PFSK-1 (cell line): ENCODE data around the gene AUTS2.

ENCODE experiments used
- FOXP2 ChIP-seq: optimal IDR thresholded peaks from 2 replicates; pipeline ENCODE3; 2011; ENCODE audit warnings: borderline replicate concordance, control low read depth, inconsistent platforms; ENCODE audit not compliant: insufficient read depth; ENCODE audit errors: extremely low read length, extremely low read depth
- POLR2AphosphoS5 ChIP-seq: IDR thresholded peaks from 2 replicates; pipeline ENCODE4 v1.6.1; 2012; ENCODE audit warnings: low read depth, mild to moderate bottlenecking, control low read depth, low read length, moderate library complexity
- SIN3A ChIP-seq: IDR thresholded peaks from 2 replicates; pipeline ENCODE4 v1.6.1; 2012; ENCODE audit warnings: mild to moderate bottlenecking, low read length, moderate library complexity, borderline replicate concordance; ENCODE audit not compliant: insufficient read depth
- TAF1 ChIP-seq: IDR thresholded peaks from 2 replicates; pipeline ENCODE4 v1.6.1; 2012; ENCODE audit warnings: low read length, control low read depth, borderline replicate concordance; ENCODE audit not compliant: insufficient read depth
- TF ChIP-seq, protein P1 (sequence below), 2 experiments: IDR thresholded peaks; 2 replicates each; pipeline versions ENCODE4 v1.6.1 to v1.8.0; 2011 to 2012; ENCODE audit warnings: low read depth in 2 of 2, low read length in 2 of 2, control low read depth in 1 of 2, inconsistent platforms in 1 of 2, mild to moderate bottlenecking in 1 of 2, moderate library complexity in 1 of 2; ENCODE audit not compliant: insufficient read depth in 1 of 2

Gene AUTS2

DNA sequence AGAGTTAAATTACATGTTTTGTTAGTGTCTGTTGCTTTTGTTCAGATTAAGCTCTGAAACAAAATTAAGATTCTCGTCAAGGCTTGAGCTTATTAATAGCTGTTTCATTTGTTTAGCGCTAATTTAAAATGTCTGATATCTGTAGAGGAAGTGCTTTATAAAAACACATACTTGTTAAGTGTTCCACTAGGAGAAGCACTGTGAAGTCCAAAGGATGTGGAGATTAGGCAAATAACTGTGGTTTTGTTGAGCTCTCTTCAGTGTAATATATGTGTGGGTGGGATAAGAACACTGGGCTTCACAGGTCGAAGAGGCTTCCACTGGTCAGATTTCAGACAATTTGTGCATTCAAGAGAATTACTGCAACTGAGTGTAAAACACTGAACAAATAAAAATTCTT is 242.0 kb downstream of the AUTS2 start:
- TF ChIP-seq TAF1 (no peak), SIN3A (no peak), POLR2AphosphoS5 (no peak), FOXP2 (no peak)
- TF ChIP-seq, protein P1, sequence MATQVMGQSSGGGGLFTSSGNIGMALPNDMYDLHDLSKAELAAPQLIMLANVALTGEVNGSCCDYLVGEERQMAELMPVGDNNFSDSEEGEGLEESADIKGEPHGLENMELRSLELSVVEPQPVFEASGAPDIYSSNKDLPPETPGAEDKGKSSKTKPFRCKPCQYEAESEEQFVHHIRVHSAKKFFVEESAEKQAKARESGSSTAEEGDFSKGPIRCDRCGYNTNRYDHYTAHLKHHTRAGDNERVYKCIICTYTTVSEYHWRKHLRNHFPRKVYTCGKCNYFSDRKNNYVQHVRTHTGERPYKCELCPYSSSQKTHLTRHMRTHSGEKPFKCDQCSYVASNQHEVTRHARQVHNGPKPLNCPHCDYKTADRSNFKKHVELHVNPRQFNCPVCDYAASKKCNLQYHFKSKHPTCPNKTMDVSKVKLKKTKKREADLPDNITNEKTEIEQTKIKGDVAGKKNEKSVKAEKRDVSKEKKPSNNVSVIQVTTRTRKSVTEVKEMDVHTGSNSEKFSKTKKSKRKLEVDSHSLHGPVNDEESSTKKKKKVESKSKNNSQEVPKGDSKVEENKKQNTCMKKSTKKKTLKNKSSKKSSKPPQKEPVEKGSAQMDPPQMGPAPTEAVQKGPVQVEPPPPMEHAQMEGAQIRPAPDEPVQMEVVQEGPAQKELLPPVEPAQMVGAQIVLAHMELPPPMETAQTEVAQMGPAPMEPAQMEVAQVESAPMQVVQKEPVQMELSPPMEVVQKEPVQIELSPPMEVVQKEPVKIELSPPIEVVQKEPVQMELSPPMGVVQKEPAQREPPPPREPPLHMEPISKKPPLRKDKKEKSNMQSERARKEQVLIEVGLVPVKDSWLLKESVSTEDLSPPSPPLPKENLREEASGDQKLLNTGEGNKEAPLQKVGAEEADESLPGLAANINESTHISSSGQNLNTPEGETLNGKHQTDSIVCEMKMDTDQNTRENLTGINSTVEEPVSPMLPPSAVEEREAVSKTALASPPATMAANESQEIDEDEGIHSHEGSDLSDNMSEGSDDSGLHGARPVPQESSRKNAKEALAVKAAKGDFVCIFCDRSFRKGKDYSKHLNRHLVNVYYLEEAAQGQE (IDR thresholded peaks at IDR 0.05; ENCODE audit: insufficient read depth in 1 of 2, low read depth in 2 of 2, low read length in 2 of 2), result no peak

DNA sequence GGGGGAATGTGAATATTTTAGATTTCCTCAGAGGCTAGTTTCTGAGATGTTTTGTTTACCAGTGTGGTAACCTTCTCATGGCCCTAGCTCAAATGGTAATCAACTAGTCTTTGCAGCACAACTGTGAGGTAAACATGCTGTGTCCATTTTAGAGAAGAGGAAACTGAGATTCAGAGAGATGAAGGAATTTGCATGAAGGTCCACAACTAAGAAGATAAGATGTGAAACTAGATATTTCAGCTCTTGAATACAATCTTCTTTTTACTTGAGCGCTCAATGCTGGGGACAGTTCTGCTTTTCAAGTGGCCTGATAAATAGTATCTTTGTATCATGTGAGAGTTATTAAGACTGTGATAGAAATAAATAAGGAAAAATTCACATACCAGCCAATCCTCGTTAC is 245.4 kb downstream of the AUTS2 start:
- TF ChIP-seq POLR2AphosphoS5 (no peak), SIN3A (no peak), TAF1 (no peak), FOXP2 (no peak)
- TF ChIP-seq, protein P1 (IDR thresholded peaks at IDR 0.05; ENCODE audit: insufficient read depth in 1 of 2, low read depth in 2 of 2, low read length in 2 of 2), result no peak

DNA sequence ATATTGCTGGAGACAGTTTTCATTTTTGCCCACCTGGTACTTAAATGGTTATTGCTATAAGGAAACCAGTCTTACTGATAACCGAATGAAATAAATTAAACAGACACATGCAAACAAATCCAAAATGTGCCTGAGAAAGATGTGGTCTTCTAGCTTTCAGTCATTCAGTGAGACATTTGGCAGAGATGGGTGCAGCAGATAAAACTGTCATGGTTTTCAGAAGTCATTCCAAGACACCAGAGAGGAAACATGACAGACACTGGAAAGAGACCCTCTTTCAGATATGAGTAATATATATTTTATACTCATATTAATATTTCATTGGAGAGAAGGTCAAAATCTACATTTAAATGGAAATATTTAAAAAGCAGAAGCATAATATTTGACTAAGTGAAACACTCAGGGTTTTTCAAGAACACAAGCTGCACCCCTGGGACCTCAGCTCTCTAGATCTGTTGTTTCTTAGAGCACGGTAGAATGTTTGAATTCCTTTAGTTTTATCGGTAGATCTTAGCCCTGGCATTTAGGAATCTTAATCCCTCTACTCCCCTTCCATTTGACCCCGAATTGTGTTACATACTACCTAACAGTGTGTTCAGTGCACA is 246.1 kb downstream of the AUTS2 start:
- TF ChIP-seq, protein P1 (IDR thresholded peaks at IDR 0.05; ENCODE audit: insufficient read depth in 1 of 2, low read depth in 2 of 2, low read length in 2 of 2), result no peak
- TF ChIP-seq FOXP2 (no peak), SIN3A (no peak), POLR2AphosphoS5 (no peak), TAF1 (no peak)

DNA sequence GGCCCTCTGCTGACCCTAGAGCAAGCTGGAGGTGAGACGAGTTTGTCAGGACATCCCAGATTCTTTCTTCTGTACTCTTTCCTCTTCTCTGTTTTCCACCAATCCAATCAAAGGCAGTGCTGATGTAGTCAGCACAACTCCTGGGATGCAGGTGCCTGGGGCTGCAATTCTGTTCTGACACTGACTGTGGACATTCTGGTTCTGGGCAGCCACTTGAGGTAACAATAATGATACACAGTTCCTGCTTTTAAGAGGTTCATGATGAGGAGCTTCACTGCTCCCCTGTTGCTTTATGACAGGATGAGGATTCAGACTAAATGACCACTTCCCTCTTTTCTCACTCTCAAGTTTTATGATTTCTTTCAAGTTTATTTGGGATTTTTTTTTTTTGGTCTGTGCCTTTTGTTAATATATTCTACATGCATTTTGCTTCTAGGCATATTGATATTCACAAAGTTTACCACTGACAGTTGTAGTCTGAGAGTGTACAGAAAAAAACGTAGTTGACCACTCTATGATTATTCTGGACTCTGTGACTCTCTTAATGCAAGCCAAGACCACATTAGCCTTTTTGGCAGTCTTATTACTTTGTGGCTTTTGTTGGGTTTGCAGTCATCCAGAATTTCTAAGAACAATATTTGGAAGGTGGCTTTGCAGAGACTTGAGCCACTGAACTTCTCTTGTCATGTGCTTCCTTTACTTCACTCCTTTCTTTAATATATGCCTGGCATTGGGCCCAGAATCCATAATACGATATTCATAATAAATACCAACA is 247.6 kb downstream of the AUTS2 start:
- TF ChIP-seq FOXP2, result no peak
- no peak for TF ChIP-seq TAF1
- TF ChIP-seq POLR2AphosphoS5, result no peak

DNA sequence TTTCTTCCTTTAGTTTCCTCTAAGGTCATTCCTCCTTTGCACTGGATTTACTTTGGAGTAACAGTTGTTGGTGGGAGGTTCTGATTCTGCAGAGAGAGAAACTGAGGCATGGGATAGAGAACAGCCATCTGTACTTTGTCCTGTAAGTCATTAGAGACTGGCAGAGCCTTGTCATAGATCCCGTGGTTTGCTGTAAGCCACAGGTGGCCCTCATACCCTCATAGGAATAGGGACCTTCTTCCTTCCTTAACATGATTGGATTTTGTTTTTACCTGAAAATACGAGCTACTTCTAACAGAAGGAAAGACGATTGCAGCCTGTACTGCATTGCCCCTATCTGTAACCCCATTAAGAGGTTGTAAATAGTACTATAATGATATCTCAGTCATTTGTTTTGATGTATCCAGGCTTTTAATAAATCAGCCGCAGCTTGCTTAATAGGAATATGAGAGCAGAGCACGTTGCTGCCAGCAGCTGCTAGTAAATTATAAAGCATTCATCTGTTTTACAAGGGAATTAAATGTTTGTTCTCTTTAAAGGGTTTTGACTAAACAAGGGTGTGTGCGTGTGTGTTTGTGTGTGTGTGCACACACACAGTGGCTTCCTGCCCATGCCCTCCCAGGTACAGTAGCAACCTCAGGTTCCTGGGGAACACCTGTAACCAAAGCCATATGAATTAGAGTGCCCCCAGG is 249.8 kb downstream of the AUTS2 start:
- no peak for TF ChIP-seq TAF1
- TF ChIP-seq, protein P1 (IDR thresholded peaks at IDR 0.05; ENCODE audit: insufficient read depth in 1 of 2, low read depth in 2 of 2, low read length in 2 of 2), result no peak
